Keratinocyte (primary cell): ENCODE results near the gene PLCD1. TPM values are rescaled to one million over a fixed set of nuclear protein-coding genes. Genes with fewer than 3 reads are reported as not detected.

Experiments used
- DNase-seq: peaks from one replicate; pipeline ENCODE4 v3.0.0-alpha.2; 2011; ENCODE audit warnings: low read depth, missing footprints, low spot score
- FAIRE-seq: peaks from 2 replicates; lab custom pipeline; 2011; peaks lifted over from hg19 to GRCh38; lab: Jason Lieb, UNC
- H2AFZ ChIP-seq: 2 replicates; pipeline ENCODE4 v1.6.0; 2012; ENCODE audit warnings: low read length, control low read depth, inconsistent platforms; ENCODE audit not compliant: control insufficient read depth
- H3K27ac ChIP-seq: 2 replicates; pipeline ENCODE4 v1.5.1; 2011; ENCODE audit warnings: low read length; ENCODE audit not compliant: control insufficient read depth, insufficient read depth
- H3K27me3 ChIP-seq: 3 replicates; pipeline ENCODE4 v1.6.0; 2011; ENCODE audit warnings: low read length; ENCODE audit not compliant: control insufficient read depth, insufficient read depth; ENCODE audit errors: extremely low read depth
- H3K36me3 ChIP-seq, 2 experiments: 2 replicates in 1 of 2; 3 replicates in 1 of 2; pipeline ENCODE4 v1.5.1; 2011; ENCODE audit warnings: low read length in 2 of 2, mild to moderate bottlenecking in 1 of 2; ENCODE audit not compliant: control insufficient read depth in 2 of 2, insufficient read depth in 2 of 2; ENCODE audit errors: extremely low read depth in 1 of 2
- H3K4me1 ChIP-seq: 3 replicates; pipeline ENCODE4 v1.5.1; 2011; ENCODE audit warnings: low read length; ENCODE audit not compliant: control insufficient read depth, insufficient read depth; ENCODE audit errors: extremely low read depth
- H3K4me2 ChIP-seq: 3 replicates; pipeline ENCODE4 v1.6.0; 2011; ENCODE audit warnings: low read depth, low read length; ENCODE audit not compliant: control insufficient read depth, insufficient read depth; ENCODE audit errors: extremely low read depth
- H3K4me3 ChIP-seq, 3 experiments: fragments of 200-600 bp in 1 of 3; sonication (generic) in 1 of 3; 2 replicates in 2 of 3; 3 replicates in 1 of 3; pipeline ENCODE4 v1.5.1; 2011 to 2016; ENCODE audit warnings: low read length in 3 of 3, mild to moderate bottlenecking in 3 of 3, control low read depth in 2 of 3, inconsistent platforms in 1 of 3, low read depth in 1 of 3, mixed read lengths in 1 of 3, mixed run types in 1 of 3, moderate library complexity in 1 of 3; ENCODE audit not compliant: control insufficient read depth in 2 of 3, insufficient read depth in 2 of 3; ENCODE audit errors: extremely low read depth in 1 of 3
- H3K79me2 ChIP-seq: 2 replicates; pipeline ENCODE4 v1.6.0; 2012; ENCODE audit warnings: low read length; ENCODE audit not compliant: control insufficient read depth, insufficient read depth
- H3K9ac ChIP-seq: 3 replicates; pipeline ENCODE4 v1.6.0; 2011; ENCODE audit warnings: low read length; ENCODE audit not compliant: control insufficient read depth, insufficient read depth; ENCODE audit errors: extremely low read depth
- H3K9me1 ChIP-seq: 3 replicates; pipeline ENCODE4 v1.6.0; 2011; ENCODE audit warnings: low read length; ENCODE audit not compliant: control insufficient read depth, insufficient read depth; ENCODE audit errors: extremely low read depth
- H3K9me3 ChIP-seq: 2 replicates; pipeline ENCODE4 v1.5.1; 2012; ENCODE audit warnings: low read depth, low read length; ENCODE audit not compliant: control insufficient read depth
- H4K20me1 ChIP-seq: 3 replicates; pipeline ENCODE4 v1.6.0; 2011; ENCODE audit warnings: low read length; ENCODE audit not compliant: control insufficient read depth, insufficient read depth; ENCODE audit errors: extremely low read depth
- EZH2 ChIP-seq: IDR thresholded peaks from one replicate; pipeline ENCODE4 v1.6.1; 2012; ENCODE audit warnings: inconsistent platforms, mild to moderate bottlenecking, low read length, moderate library complexity
- dilution Hi-C: fragments of 300-500 bp; cut with MboI; formaldehyde crosslinking; loops from one replicate; pipeline ENCODE4 v1.7.0; 2020; ENCODE audit warnings: low sequenced_read_pairs; ENCODE audit not compliant: extremely low pct_ligation_motif_present
- polyA plus RNA-seq, 5 experiments: library from polyadenylated mRNA; depleted of rRNA in 3 of 5; stranded (reverse) in 3 of 5; stranded (forward) in 1 of 5; unstranded in 1 of 5; fragments of >200 nt; gene quantifications; 1 replicate in 1 of 5; 2 replicates in 3 of 5; 3 replicates in 1 of 5; pipeline versions ENCODE4 v1.2.1 to v1.2.3, GENCODE V29; 2011 to 2012; ENCODE audit warnings: missing spikeins in 2 of 5, low read depth in 1 of 5, low replicate concordance in 1 of 5
- TF ChIP-seq, protein P1 (sequence below), 3 experiments: IDR thresholded peaks in 1 of 3; conservative IDR thresholded peaks in 1 of 3; optimal IDR thresholded peaks in 1 of 3; 2 replicates in 2 of 3; 3 replicates in 1 of 3; pipeline versions ENCODE3 to v1.5.1; 2011; ENCODE audit warnings: low read length in 3 of 3, mild to moderate bottlenecking in 3 of 3, moderate library complexity in 2 of 3, control low read depth in 1 of 3, inconsistent platforms in 1 of 3; ENCODE audit not compliant: insufficient read depth in 2 of 3; ENCODE audit errors: extremely low read depth in 1 of 3

The PLCD1 gene
- polyA plus RNA-seq, 1 donor (not counting 4 experiments of a cell fraction or from before 2014, with no cell fraction given): 26.0 TPM

- Histone ChIP-seq H2AFZ (no peak overlapping the region), H3K27me3 (no peaks in the 10 kb centered on the region), H3K4me2 (no peak overlapping the region), H3K79me2 (no peaks in the 10 kb centered on the region), H3K9me3 (no peaks in the 10 kb centered on the region), H3K27ac (no peak overlapping the region), H3K9ac (no peak overlapping the region), H3K36me3 (peaks cover 0 to 15% of the 10 kb centered on the region in 2 experiments), H3K9me1 (no peaks in the 10 kb centered on the region), H4K20me1 (no peaks in the 10 kb centered on the region), H3K4me1 (peaks cover 9% of the 10 kb centered on the region), H3K4me3 (no peak overlapping the region)
- no peak for DNase-seq
- dilution Hi-C loops: no loop called here
- no peak for TF ChIP-seq EZH2
- TF ChIP-seq, protein P1, sequence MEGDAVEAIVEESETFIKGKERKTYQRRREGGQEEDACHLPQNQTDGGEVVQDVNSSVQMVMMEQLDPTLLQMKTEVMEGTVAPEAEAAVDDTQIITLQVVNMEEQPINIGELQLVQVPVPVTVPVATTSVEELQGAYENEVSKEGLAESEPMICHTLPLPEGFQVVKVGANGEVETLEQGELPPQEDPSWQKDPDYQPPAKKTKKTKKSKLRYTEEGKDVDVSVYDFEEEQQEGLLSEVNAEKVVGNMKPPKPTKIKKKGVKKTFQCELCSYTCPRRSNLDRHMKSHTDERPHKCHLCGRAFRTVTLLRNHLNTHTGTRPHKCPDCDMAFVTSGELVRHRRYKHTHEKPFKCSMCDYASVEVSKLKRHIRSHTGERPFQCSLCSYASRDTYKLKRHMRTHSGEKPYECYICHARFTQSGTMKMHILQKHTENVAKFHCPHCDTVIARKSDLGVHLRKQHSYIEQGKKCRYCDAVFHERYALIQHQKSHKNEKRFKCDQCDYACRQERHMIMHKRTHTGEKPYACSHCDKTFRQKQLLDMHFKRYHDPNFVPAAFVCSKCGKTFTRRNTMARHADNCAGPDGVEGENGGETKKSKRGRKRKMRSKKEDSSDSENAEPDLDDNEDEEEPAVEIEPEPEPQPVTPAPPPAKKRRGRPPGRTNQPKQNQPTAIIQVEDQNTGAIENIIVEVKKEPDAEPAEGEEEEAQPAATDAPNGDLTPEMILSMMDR (optimal IDR thresholded peaks at IDR 0.05 in 1 of 3, IDR thresholded peaks at IDR 0.05 in 1 of 3, conservative IDR thresholded peaks at IDR 0.05 in 1 of 3; ENCODE audit: extremely low read depth in 1 of 3, insufficient read depth in 2 of 3, low read length in 3 of 3): no peak
- peak; percentile 79 for FAIRE-seq
Measured at GRCh38 chr3:37984051-37984450, 45.4 kb downstream of the PLCD1 start.

- no peak overlapping the region for H2AFZ ChIP-seq
- peaks cover 0 to 17% of the 10 kb centered on the region in 2 experiments for H3K36me3 ChIP-seq
- H3K4me3 ChIP-seq: no peak overlapping the region
- H3K4me2 ChIP-seq: no peak overlapping the region
- no peak for FAIRE-seq
- H3K27ac ChIP-seq: no peak overlapping the region
- H3K4me1 ChIP-seq: peaks cover 9% of the 10 kb centered on the region
- H3K79me2 ChIP-seq: no peaks in the 10 kb centered on the region
- no peaks in the 10 kb centered on the region for H3K9me1 ChIP-seq
- DNase-seq: no peak
- H4K20me1 ChIP-seq: no peaks in the 10 kb centered on the region
- TF ChIP-seq, protein P1 (optimal IDR thresholded peaks at IDR 0.05 in 1 of 3, IDR thresholded peaks at IDR 0.05 in 1 of 3, conservative IDR thresholded peaks at IDR 0.05 in 1 of 3; ENCODE audit: extremely low read depth in 1 of 3, insufficient read depth in 2 of 3, low read length in 3 of 3): no peak
- TF ChIP-seq EZH2: no peak
- H3K27me3 ChIP-seq: no peaks in the 10 kb centered on the region
- dilution Hi-C loops: no loop called here
- H3K9ac ChIP-seq: no peak overlapping the region
- no peaks in the 10 kb centered on the region for H3K9me3 ChIP-seq
Measured at GRCh38 chr3:37982331-37982730, 47.1 kb downstream of the PLCD1 start.
